ENCODE data around the gene KIF5C.

Gene KIF5C

DNA sequence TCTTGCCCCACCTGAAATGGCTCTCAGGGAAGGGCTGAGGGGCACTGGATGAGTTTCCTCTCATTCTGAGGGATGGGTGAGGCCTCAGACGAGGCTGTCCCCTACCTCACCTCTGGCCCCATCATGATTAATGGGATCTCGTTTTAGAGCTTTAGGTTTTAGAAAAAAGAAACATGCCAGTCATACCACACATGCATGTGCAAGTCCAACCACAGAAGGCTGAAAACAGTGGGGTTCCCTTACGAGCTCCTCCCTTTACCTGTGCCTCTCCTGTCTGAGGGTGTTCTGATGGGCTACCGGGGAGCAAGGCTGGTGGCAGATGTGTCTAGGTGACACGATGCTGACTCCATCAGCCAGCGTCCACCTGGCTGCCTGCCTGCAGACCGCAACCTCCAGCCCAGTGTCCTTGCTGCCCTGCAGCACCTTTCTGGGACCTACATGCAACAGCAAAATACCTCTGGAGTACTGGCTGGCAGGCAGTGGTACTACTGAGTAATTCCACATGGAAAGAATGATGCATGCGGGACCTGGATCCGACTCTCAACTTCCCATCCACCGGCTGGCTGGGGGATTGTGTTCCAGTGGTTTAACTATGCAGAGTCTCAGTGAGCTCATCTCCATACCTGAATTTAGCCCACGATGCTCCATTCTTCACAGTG is 154.4 kb downstream of the KIF5C start:
- Mint-ChIP-seq H3K9me3 (no peaks in the 10 kb centered on the region), H3K4me1 (ENCODE audit: low read depth) (no peaks in the 10 kb centered on the region), H3K4me3 (no peak overlapping the region), H3K27me3 (peaks cover 19% of the 10 kb centered on the region), H3K27ac (no peak overlapping the region), H3K36me3 (ENCODE audit: low read depth) (no peaks in the 10 kb centered on the region)

DNA sequence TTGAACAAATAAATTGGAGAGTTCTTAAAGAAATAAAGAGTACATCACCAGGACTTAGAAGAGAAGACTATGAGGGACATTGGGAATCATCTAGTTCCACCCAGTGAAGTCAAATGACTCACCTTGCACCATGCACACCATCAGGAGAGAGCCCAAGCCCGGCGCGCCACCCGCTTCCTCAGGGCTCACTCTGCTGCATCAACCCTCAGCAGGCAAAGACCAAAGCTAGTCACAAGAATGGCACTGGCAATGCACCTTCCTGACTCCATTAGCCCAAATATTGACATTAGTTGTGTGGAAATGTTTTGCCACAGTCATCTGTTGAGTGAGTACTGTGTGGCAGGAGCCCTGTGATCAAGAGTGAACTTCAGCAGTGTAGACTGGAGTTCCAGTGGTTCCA is 156.4 kb downstream of the KIF5C start:
- no peak overlapping the region for H3K4me3 Mint-ChIP-seq
- no peaks in the 10 kb centered on the region for H3K36me3 Mint-ChIP-seq (ENCODE audit: low read depth)
- no peaks in the 10 kb centered on the region for H3K9me3 Mint-ChIP-seq
- H3K4me1 Mint-ChIP-seq (ENCODE audit: low read depth), result no peaks in the 10 kb centered on the region
- peaks cover 21% of the 10 kb centered on the region for H3K27me3 Mint-ChIP-seq
- no peak overlapping the region for H3K27ac Mint-ChIP-seq

- H3K4me3 Mint-ChIP-seq, result no peak overlapping the region
- H3K36me3 Mint-ChIP-seq (ENCODE audit: low read depth), result no peaks in the 10 kb centered on the region
- H3K4me1 Mint-ChIP-seq (ENCODE audit: low read depth), result no peaks in the 10 kb centered on the region
- no peak overlapping the region for H3K27ac Mint-ChIP-seq
- H3K9me3 Mint-ChIP-seq, result no peaks in the 10 kb centered on the region
- H3K27me3 Mint-ChIP-seq, result peaks cover 40% of the 10 kb centered on the region
Measured at GRCh38 chr2:149033716-149034115, 158.7 kb downstream of the KIF5C start.

GRCh38 chr2:149034406-149034805 is 159.4 kb downstream of the KIF5C start:
- no peak overlapping the region for H3K4me3 Mint-ChIP-seq
- H3K4me1 Mint-ChIP-seq (ENCODE audit: low read depth), result no peaks in the 10 kb centered on the region
- no peaks in the 10 kb centered on the region for H3K9me3 Mint-ChIP-seq
- no peaks in the 10 kb centered on the region for H3K36me3 Mint-ChIP-seq (ENCODE audit: low read depth)
- H3K27me3 Mint-ChIP-seq, result peaks cover 45% of the 10 kb centered on the region
- H3K27ac Mint-ChIP-seq, result no peak overlapping the region

- Mint-ChIP-seq H3K4me3 (no peak overlapping the region), H3K27ac (no peak overlapping the region), H3K27me3 (peaks cover 59% of the 10 kb centered on the region)
Measured at GRCh38 chr2:149036507-149037293, 161.7 kb downstream of the KIF5C start.

DNA sequence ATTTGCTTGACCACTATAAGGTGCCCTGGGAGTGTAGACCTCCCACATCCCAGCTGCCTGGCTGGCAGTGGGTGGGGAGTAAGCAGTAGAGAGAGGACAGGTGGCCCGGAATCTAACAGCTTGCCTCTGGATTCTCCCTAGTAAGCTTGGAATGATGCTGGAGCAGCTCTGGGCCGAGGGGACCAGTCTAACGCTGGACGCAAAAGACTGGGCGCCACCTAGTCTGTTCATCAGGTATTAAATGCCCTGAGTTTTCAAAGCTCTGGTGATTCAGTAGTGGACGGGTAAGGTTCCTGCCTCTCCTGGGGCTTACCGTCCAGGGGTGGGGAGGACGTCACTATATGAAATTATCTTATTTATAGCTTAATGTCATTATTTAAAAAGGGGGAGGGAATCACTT is 162.8 kb downstream of the KIF5C start:
- Mint-ChIP-seq H3K4me3 (peak overlapping the region; percentile 28), H3K27ac (no peak overlapping the region), H3K9me3 (no peaks in the 10 kb centered on the region), H3K27me3 (peaks cover 66% of the 10 kb centered on the region), H3K4me1 (ENCODE audit: low read depth) (no peaks in the 10 kb centered on the region), H3K36me3 (ENCODE audit: low read depth) (no peaks in the 10 kb centered on the region)

More at GRCh38 chr2:149036507-149037293, 161.7 kb downstream of the KIF5C start:
- Mint-ChIP-seq H3K9me3 (no peaks in the 10 kb centered on the region), H3K36me3 (ENCODE audit: low read depth) (no peaks in the 10 kb centered on the region), H3K4me1 (ENCODE audit: low read depth) (no peaks in the 10 kb centered on the region)

GRCh38 chr2:149038442-149039212 is 163.6 kb downstream of the KIF5C start, which contains the start of gene LYPD6B:
TSS of gene LYPD6B (plus strand) at chr2:149038699. CDS start at chr2:149130949, 92,250 bp downstream.
- Mint-ChIP-seq H3K4me3 (peak within 1 kb of the TSS; percentile 35), H3K27me3 (peaks cover 61% of the 10 kb centered on the region), H3K4me1 (ENCODE audit: low read depth) (no peaks in the 10 kb centered on the region), H3K9me3 (no peaks in the 10 kb centered on the region), H3K27ac (no peak within 1 kb of the TSS), H3K36me3 (ENCODE audit: low read depth) (no peaks in the 10 kb centered on the region)

- H3K27me3 Mint-ChIP-seq, result peaks cover 59% of the 10 kb centered on the region
- H3K36me3 Mint-ChIP-seq (ENCODE audit: low read depth), result no peaks in the 10 kb centered on the region
- H3K27ac Mint-ChIP-seq, result no peak overlapping the region
- no peaks in the 10 kb centered on the region for H3K4me1 Mint-ChIP-seq (ENCODE audit: low read depth)
- no peaks in the 10 kb centered on the region for H3K9me3 Mint-ChIP-seq
- H3K4me3 Mint-ChIP-seq, result peak overlapping the region; percentile 35
Measured at GRCh38 chr2:149039213-149039724, 164.2 kb downstream of the KIF5C start.

- H3K4me3 Mint-ChIP-seq, result no peak overlapping the region
- H3K27ac Mint-ChIP-seq, result no peak overlapping the region
- no peaks in the 10 kb centered on the region for H3K36me3 Mint-ChIP-seq (ENCODE audit: low read depth)
- peaks cover 59% of the 10 kb centered on the region for H3K27me3 Mint-ChIP-seq
- H3K9me3 Mint-ChIP-seq, result no peaks in the 10 kb centered on the region
- no peaks in the 10 kb centered on the region for H3K4me1 Mint-ChIP-seq (ENCODE audit: low read depth)
Measured at GRCh38 chr2:149040451-149040850, 165.4 kb downstream of the KIF5C start.

GRCh38 chr2:149041482-149041881 is 166.5 kb downstream of the KIF5C start:
- Mint-ChIP-seq H3K27ac (no peak overlapping the region), H3K4me3 (no peak overlapping the region), H3K9me3 (peaks cover 9% of the 10 kb centered on the region), H3K36me3 (ENCODE audit: low read depth) (no peaks in the 10 kb centered on the region), H3K27me3 (peaks cover 60% of the 10 kb centered on the region), H3K4me1 (ENCODE audit: low read depth) (no peaks in the 10 kb centered on the region)

DNA sequence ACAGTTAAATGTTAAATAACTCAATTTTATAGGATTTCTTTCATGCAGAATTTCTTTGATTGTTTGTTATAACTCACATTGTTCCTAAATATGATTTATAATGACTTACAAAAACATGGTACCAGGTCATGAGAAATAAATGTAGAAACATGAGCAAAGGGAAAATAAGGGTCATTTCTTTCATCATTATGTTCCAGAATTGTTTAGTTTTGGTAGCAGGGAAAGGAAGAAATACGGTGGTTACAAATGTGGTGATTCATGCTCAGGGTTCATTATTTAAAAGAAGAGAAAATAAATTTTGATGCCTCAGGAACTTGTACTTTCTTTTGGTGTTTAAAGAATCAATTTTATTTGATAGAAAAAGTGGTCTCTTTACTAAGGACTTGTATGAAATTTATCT is 167.9 kb downstream of the KIF5C start:
- no peaks in the 10 kb centered on the region for H3K36me3 Mint-ChIP-seq (ENCODE audit: low read depth)

DNA sequence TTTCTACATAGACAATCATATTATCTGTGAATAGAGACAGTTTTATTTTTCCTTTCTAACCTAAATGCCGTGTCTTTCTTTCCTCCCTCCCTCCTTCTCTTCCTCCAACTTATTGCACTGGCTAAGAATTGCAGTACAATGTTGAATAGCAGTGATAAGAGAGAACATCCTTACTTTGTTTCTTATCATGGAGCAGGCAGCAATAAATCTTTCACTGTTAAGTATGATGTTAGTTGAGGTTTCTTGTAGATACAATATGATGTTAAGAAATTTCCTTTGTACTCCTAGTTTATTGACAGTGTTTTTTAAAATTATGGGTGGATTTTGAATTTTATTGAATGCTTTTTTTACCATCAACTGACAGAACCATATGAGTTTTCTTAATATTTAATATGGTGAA is 169.5 kb downstream of the KIF5C start:
- H3K27ac Mint-ChIP-seq, result no peak overlapping the region
- H3K4me3 Mint-ChIP-seq, result no peak overlapping the region
- H3K4me1 Mint-ChIP-seq (ENCODE audit: low read depth), result no peaks in the 10 kb centered on the region
- peaks cover 26% of the 10 kb centered on the region for H3K9me3 Mint-ChIP-seq
- peaks cover 53% of the 10 kb centered on the region for H3K27me3 Mint-ChIP-seq
- no peaks in the 10 kb centered on the region for H3K36me3 Mint-ChIP-seq (ENCODE audit: low read depth)

More for the DNA sequence above, 167.9 kb downstream of the KIF5C start:
- H3K27ac Mint-ChIP-seq, result no peak overlapping the region
- peaks cover 18% of the 10 kb centered on the region for H3K9me3 Mint-ChIP-seq
- peaks cover 54% of the 10 kb centered on the region for H3K27me3 Mint-ChIP-seq
- no peak overlapping the region for H3K4me3 Mint-ChIP-seq
- H3K4me1 Mint-ChIP-seq (ENCODE audit: low read depth), result no peaks in the 10 kb centered on the region

GRCh38 chr2:149047118-149047517 is 172.1 kb downstream of the KIF5C start:
- peaks cover 31% of the 10 kb centered on the region for H3K27me3 Mint-ChIP-seq
- H3K9me3 Mint-ChIP-seq, result peaks cover 26% of the 10 kb centered on the region
- H3K27ac Mint-ChIP-seq, result no peak overlapping the region
- H3K4me3 Mint-ChIP-seq, result no peak overlapping the region
- no peaks in the 10 kb centered on the region for H3K4me1 Mint-ChIP-seq (ENCODE audit: low read depth)
- no peaks in the 10 kb centered on the region for H3K36me3 Mint-ChIP-seq (ENCODE audit: low read depth)

DNA sequence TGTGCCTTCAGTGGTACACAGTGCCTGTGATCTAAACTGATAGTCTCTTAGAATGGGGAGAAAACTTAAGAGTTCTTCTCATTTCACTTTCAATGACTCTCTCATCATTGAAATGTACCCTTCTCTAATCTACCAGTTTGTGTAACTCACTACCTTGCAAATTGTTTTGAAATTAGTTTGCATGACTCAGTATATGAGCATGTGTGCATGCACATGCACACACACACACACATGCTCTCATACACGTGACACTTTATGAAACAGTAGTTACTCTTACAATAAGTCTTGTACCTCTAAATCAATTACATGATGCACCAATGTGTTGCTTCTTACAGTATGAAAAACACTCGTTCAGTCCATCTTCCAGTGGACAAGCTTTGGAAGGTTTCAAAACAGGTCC is 174.1 kb downstream of the KIF5C start:
- Mint-ChIP-seq H3K27me3 (peaks cover 26% of the 10 kb centered on the region), H3K4me1 (ENCODE audit: low read depth) (no peaks in the 10 kb centered on the region), H3K9me3 (peaks cover 26% of the 10 kb centered on the region), H3K4me3 (no peak overlapping the region), H3K36me3 (ENCODE audit: low read depth) (no peaks in the 10 kb centered on the region), H3K27ac (no peak overlapping the region)

DNA sequence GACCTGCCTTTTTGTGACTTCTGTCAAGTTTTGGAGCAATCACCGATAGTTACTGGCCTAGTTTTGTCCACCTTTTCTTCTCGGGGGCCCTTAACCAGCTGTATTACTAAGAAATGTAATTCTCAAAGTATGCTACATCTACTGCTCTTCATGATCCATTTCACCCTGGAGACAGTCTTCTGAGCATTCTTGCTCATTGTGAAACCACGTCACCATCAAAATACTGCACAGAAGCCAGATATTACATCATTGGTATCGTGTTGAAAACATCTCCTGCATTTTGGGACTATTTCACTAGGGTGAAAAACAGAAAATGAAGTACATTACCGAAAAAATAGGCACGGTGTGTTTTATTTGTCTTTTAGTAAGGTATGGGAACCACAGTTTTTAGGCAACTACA is 175.2 kb downstream of the KIF5C start:
- Mint-ChIP-seq H3K27ac (no peak overlapping the region), H3K9me3 (peaks cover 26% of the 10 kb centered on the region), H3K27me3 (peaks cover 30% of the 10 kb centered on the region), H3K4me3 (no peak overlapping the region), H3K4me1 (ENCODE audit: low read depth) (no peaks in the 10 kb centered on the region), H3K36me3 (ENCODE audit: low read depth) (no peaks in the 10 kb centered on the region)

Measured in stimulated activated naive CD8-positive, alpha-beta T cell treated with anti-CD3 and anti-CD28 coated beads, Interleukin-15, Interleukin-2, amounts not matched to agents 100 ng/mL and 50 ng/mL, for 24 hours (primary cell).